Measurements from ENCODE around the gene LCE1F.

LCE1F gene

DNA sequence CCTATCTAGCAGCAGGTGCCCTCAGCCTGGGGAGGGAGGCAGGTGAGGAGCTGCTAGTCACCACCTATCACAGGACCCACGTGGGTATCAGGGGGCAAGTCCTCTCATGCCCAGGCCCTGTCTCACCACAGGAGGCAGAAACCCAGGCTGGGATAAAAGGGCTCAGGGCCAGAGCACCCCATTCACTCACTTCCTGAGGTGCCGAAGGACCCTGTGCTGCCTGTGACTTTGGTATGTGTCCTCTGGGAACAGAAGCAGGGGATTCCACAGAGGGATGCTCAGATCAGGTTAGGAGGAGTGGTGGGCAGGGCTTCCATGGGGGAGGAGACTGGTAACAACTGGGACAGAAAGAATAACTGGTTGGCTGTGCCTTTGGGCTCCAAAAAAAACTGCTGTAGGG lies 11.1 kb downstream of the LCE1F start, which contains the start of gene LCE1E:
TSS of gene LCE1E (plus strand) at position 181 of the 400 bp plus-strand sequence. CDS start 1,043 bp downstream, outside the sequence.
- no peaks in the 10 kb centered on the region for H3K4me1 ChIP-seq (ENCODE audit: control insufficient read depth, insufficient read depth, low read depth, low read length)
- no peak within 1 kb of the TSS for H3K18ac ChIP-seq (ENCODE audit: low read depth in 1 of 2, low read length in 2 of 2)
- no peak within 1 kb of the TSS for H2AK5ac ChIP-seq (ENCODE audit: low read length, severe bottlenecking)
- WGBS, result 38% methylated on average over 2 of the region's 2 CpGs
- H3K9me3 ChIP-seq (ENCODE audit: control insufficient read depth, low read length), result no peaks in the 10 kb centered on the region
- H4K8ac ChIP-seq (ENCODE audit: low read length), result no peak within 1 kb of the TSS
- H3K9ac ChIP-seq (ENCODE audit: low read length), result no peak within 1 kb of the TSS
- H2BK5ac ChIP-seq (ENCODE audit: low read depth, low read length, poor library complexity, severe bottlenecking), result no peak within 1 kb of the TSS
- no peaks in the 10 kb centered on the region for H3K36me3 ChIP-seq (ENCODE audit: control insufficient read depth in 1 of 2, insufficient read depth in 2 of 2, low read depth in 1 of 2, low read length in 2 of 2)
- no peaks in the 10 kb centered on the region for H3K27me3 ChIP-seq (ENCODE audit: control insufficient read depth in 1 of 2, insufficient read depth in 1 of 2, low read length in 2 of 2)
- H2AFZ ChIP-seq (ENCODE audit: low read depth, low read length), result no peak within 1 kb of the TSS
- H2BK15ac ChIP-seq (ENCODE audit: low read depth, poor library complexity, severe bottlenecking), result no peak within 1 kb of the TSS
- DNase-seq, result no peak
- H3K14ac ChIP-seq (ENCODE audit: low read length in 2 of 2), result no peak within 1 kb of the TSS
- no peak within 1 kb of the TSS for H3K27ac ChIP-seq (ENCODE audit: low read length, poor library complexity, severe bottlenecking)
- H3K23ac ChIP-seq (ENCODE audit: low read length in 2 of 2), result no peak within 1 kb of the TSS
- no peak within 1 kb of the TSS for H3K4me3 ChIP-seq (ENCODE audit: insufficient read depth in 1 of 2, low read depth in 1 of 2, low read length in 2 of 2)
- H3K4me2 ChIP-seq (ENCODE audit: low read length, poor library complexity, severe bottlenecking), result no peak within 1 kb of the TSS
- no peak within 1 kb of the TSS for H4K91ac ChIP-seq (ENCODE audit: low read length)
- no peak within 1 kb of the TSS for H2BK120ac ChIP-seq (ENCODE audit: low read depth, low read length)
- H2BK12ac ChIP-seq (ENCODE audit: low read length in 2 of 2), result no peak within 1 kb of the TSS
- no peaks in the 10 kb centered on the region for H3K79me1 ChIP-seq (replicated peaks; ENCODE audit: low read length, poor library complexity, severe bottlenecking)
- no peak within 1 kb of the TSS for H3K4ac ChIP-seq (ENCODE audit: low read depth in 1 of 2, low read length in 2 of 2)

DNA sequence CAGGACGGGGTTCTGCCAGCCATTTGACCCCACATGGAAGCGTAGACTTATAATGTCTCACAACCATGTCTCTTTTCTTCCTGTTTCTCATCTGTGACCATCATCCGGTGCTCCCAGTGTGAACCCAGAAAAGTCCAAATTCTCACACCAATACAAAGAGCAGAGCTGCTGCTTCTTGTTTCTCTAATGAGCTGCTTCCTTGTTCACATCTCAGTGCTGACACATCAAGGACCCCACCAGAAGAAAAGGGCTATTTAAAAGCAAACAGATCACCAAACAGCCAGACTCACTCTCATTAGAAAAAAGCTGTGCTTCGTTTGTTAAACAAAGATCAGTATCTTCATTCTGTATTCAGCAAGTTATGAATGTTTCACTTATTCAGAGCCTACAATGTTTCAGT lies 20.7 kb downstream of the LCE1F start:
- H3K79me1 ChIP-seq (replicated peaks; ENCODE audit: low read length, poor library complexity, severe bottlenecking), result no peaks in the 10 kb centered on the region
- H3K18ac ChIP-seq (ENCODE audit: low read depth in 1 of 2, low read length in 2 of 2), result no peak overlapping the region
- 41% methylated on average over 4 of the region's 4 CpGs for WGBS

DNA sequence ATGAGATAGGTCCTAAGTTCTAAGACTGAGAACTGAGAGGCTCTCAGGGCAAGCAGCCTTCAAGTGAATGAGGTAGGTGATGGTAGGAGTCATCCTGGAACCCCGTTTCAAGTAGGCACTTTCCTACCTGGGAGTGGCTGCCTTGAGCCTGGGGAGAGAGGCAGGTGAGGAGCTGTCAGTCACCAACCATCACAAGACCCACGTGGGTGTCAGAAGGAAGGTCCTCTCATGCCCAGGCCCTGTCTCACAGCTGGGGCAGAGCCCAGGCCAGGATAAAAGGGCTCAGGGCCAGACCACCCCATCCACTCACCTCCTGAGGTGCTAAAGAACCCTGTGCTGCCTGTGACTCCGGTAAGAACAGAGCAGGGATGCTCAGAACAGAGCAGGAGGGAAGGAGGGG lies 21.5 kb downstream of the LCE1F start, which contains the start of gene LCE1D:
TSS of gene LCE1D (plus strand) at position 301 of the 400 bp plus-strand sequence. CDS start 1,074 bp downstream, outside the sequence.
- H4K91ac ChIP-seq (ENCODE audit: low read length), result no peak within 1 kb of the TSS
- no peaks in the 10 kb centered on the region for H3K27me3 ChIP-seq (ENCODE audit: control insufficient read depth in 1 of 2, insufficient read depth in 1 of 2, low read length in 2 of 2)
- H2BK120ac ChIP-seq (ENCODE audit: low read depth, low read length), result no peak within 1 kb of the TSS
- no peaks in the 10 kb centered on the region for H3K9me3 ChIP-seq (ENCODE audit: control insufficient read depth, low read length)
- no peak within 1 kb of the TSS for H3K9ac ChIP-seq (ENCODE audit: low read length)
- H4K8ac ChIP-seq (ENCODE audit: low read length), result no peak within 1 kb of the TSS
- H3K23ac ChIP-seq (ENCODE audit: low read length in 2 of 2), result no peak within 1 kb of the TSS
- H2BK5ac ChIP-seq (ENCODE audit: low read depth, low read length, poor library complexity, severe bottlenecking), result no peak within 1 kb of the TSS
- H2BK15ac ChIP-seq (ENCODE audit: low read depth, poor library complexity, severe bottlenecking), result no peak within 1 kb of the TSS
- H3K4ac ChIP-seq (ENCODE audit: low read depth in 1 of 2, low read length in 2 of 2), result no peak within 1 kb of the TSS
- no peaks in the 10 kb centered on the region for H3K36me3 ChIP-seq (ENCODE audit: control insufficient read depth in 1 of 2, insufficient read depth in 2 of 2, low read depth in 1 of 2, low read length in 2 of 2)
- H2AFZ ChIP-seq (ENCODE audit: low read depth, low read length), result no peak within 1 kb of the TSS
- no peaks in the 10 kb centered on the region for H3K79me1 ChIP-seq (replicated peaks; ENCODE audit: low read length, poor library complexity, severe bottlenecking)
- H3K4me2 ChIP-seq (ENCODE audit: low read length, poor library complexity, severe bottlenecking), result no peak within 1 kb of the TSS
- H3K14ac ChIP-seq (ENCODE audit: low read length in 2 of 2), result no peak within 1 kb of the TSS
- WGBS, result 14% methylated on average over 1 of the region's 3 CpGs
- H3K4me1 ChIP-seq (ENCODE audit: control insufficient read depth, insufficient read depth, low read depth, low read length), result no peaks in the 10 kb centered on the region
- H2BK12ac ChIP-seq (ENCODE audit: low read length in 2 of 2), result no peak within 1 kb of the TSS
- no peak within 1 kb of the TSS for H3K18ac ChIP-seq (ENCODE audit: low read depth in 1 of 2, low read length in 2 of 2)
- no peak within 1 kb of the TSS for H3K4me3 ChIP-seq (ENCODE audit: insufficient read depth in 1 of 2, low read depth in 1 of 2, low read length in 2 of 2)
- DNase-seq, result no peak
- no peak within 1 kb of the TSS for H3K27ac ChIP-seq (ENCODE audit: low read length, poor library complexity, severe bottlenecking)
- H2AK5ac ChIP-seq (ENCODE audit: low read length, severe bottlenecking), result no peak within 1 kb of the TSS

More for the DNA sequence above, 20.7 kb downstream of the LCE1F start:
- Histone ChIP-seq H2BK12ac (ENCODE audit: low read length in 2 of 2) (no peak overlapping the region), H3K23ac (ENCODE audit: low read length in 2 of 2) (no peak overlapping the region), H2BK15ac (ENCODE audit: low read depth, poor library complexity, severe bottlenecking) (no peak overlapping the region), H3K27me3 (ENCODE audit: control insufficient read depth in 1 of 2, insufficient read depth in 1 of 2, low read length in 2 of 2) (no peaks in the 10 kb centered on the region), H2BK120ac (ENCODE audit: low read depth, low read length) (no peak overlapping the region), H3K36me3 (ENCODE audit: control insufficient read depth in 1 of 2, insufficient read depth in 2 of 2, low read depth in 1 of 2, low read length in 2 of 2) (no peaks in the 10 kb centered on the region), H3K4me1 (ENCODE audit: control insufficient read depth, insufficient read depth, low read depth, low read length) (no peaks in the 10 kb centered on the region), H2AK5ac (ENCODE audit: low read length, severe bottlenecking) (no peak overlapping the region), H3K14ac (ENCODE audit: low read length in 2 of 2) (no peak overlapping the region), H4K8ac (ENCODE audit: low read length) (no peak overlapping the region), H3K9ac (ENCODE audit: low read length) (no peak overlapping the region), H4K91ac (ENCODE audit: low read length) (no peak overlapping the region), H3K9me3 (ENCODE audit: control insufficient read depth, low read length) (no peaks in the 10 kb centered on the region), H2BK5ac (ENCODE audit: low read depth, low read length, poor library complexity, severe bottlenecking) (no peak overlapping the region), H3K4me3 (ENCODE audit: insufficient read depth in 1 of 2, low read depth in 1 of 2, low read length in 2 of 2) (no peak overlapping the region), H3K4me2 (ENCODE audit: low read length, poor library complexity, severe bottlenecking) (no peak overlapping the region), H3K27ac (ENCODE audit: low read length, poor library complexity, severe bottlenecking) (no peak overlapping the region), H2AFZ (ENCODE audit: low read depth, low read length) (no peak overlapping the region), H3K4ac (ENCODE audit: low read depth in 1 of 2, low read length in 2 of 2) (no peak overlapping the region)
- no peak for DNase-seq

DNA sequence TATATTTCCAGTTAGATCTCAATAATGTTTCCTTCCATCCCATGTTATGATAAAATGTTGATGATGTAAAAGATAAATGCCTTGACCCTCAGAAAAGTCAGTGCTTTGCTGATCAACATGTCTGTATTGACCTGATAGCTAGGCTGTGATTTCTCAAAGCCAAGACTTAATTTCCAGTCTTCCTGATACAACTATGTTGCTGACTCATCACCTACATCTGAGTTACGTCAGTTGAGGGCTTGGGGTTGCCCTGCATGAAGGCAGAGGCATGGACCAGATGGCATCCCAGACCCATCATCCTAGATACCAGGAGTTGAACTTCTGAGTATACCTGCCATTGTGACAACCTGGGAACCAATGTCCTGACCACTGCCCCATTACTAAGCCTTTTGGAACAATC lies 26.4 kb downstream of the LCE1F start:
- no peak overlapping the region for H3K9ac ChIP-seq (ENCODE audit: low read length)
- no peak overlapping the region for H3K23ac ChIP-seq (ENCODE audit: low read length in 2 of 2)
- no peak overlapping the region for H2BK12ac ChIP-seq (ENCODE audit: low read length in 2 of 2)
- no peaks in the 10 kb centered on the region for H3K36me3 ChIP-seq (ENCODE audit: control insufficient read depth in 1 of 2, insufficient read depth in 2 of 2, low read depth in 1 of 2, low read length in 2 of 2)
- WGBS, result 61% methylated on average over 1 of the region's 1 CpG
- H2AFZ ChIP-seq (ENCODE audit: low read depth, low read length), result no peak overlapping the region
- H3K4me2 ChIP-seq (ENCODE audit: low read length, poor library complexity, severe bottlenecking), result no peak overlapping the region
- H4K8ac ChIP-seq (ENCODE audit: low read length), result no peak overlapping the region
- no peak overlapping the region for H2AK5ac ChIP-seq (ENCODE audit: low read length, severe bottlenecking)
- no peak overlapping the region for H3K18ac ChIP-seq (ENCODE audit: low read depth in 1 of 2, low read length in 2 of 2)
- H3K14ac ChIP-seq (ENCODE audit: low read length in 2 of 2), result no peak overlapping the region
- no peaks in the 10 kb centered on the region for H3K9me3 ChIP-seq (ENCODE audit: control insufficient read depth, low read length)
- DNase-seq, result no peak
- no peak overlapping the region for H3K4ac ChIP-seq (ENCODE audit: low read depth in 1 of 2, low read length in 2 of 2)
- no peak overlapping the region for H2BK120ac ChIP-seq (ENCODE audit: low read depth, low read length)
- no peak overlapping the region for H4K91ac ChIP-seq (ENCODE audit: low read length)
- no peak overlapping the region for H2BK15ac ChIP-seq (ENCODE audit: low read depth, poor library complexity, severe bottlenecking)
- H3K27me3 ChIP-seq (ENCODE audit: control insufficient read depth in 1 of 2, insufficient read depth in 1 of 2, low read length in 2 of 2), result no peaks in the 10 kb centered on the region
- no peak overlapping the region for H3K27ac ChIP-seq (ENCODE audit: low read length, poor library complexity, severe bottlenecking)
- H3K79me1 ChIP-seq (replicated peaks; ENCODE audit: low read length, poor library complexity, severe bottlenecking), result no peaks in the 10 kb centered on the region
- H3K4me1 ChIP-seq (ENCODE audit: control insufficient read depth, insufficient read depth, low read depth, low read length), result no peaks in the 10 kb centered on the region
- H2BK5ac ChIP-seq (ENCODE audit: low read depth, low read length, poor library complexity, severe bottlenecking), result no peak overlapping the region
- H3K4me3 ChIP-seq (ENCODE audit: insufficient read depth in 1 of 2, low read depth in 1 of 2, low read length in 2 of 2), result no peak overlapping the region

All from mesenchymal stem cell (in vitro differentiated cells and primary cell).